ENCODE measurements around the gene WWOX.

Gene WWOX

GRCh38 chr16:78892951-78893733 lies 793.7 kb downstream of the WWOX start:
- Histone ChIP-seq H3K27me3 (ENCODE audit: insufficient read depth, low read length) (no peaks in the 10 kb centered on the region), H2BK5ac (ENCODE audit: low read depth, low read length, poor library complexity) (no peak overlapping the region), H3K27ac (ENCODE audit: low read depth, low read length) (no peak overlapping the region), H3K36me3 (ENCODE audit: control insufficient read depth in 1 of 2, insufficient read depth in 2 of 2, low read length in 2 of 2) (no peaks in the 10 kb centered on the region), H3K18ac (ENCODE audit: low read length) (no peak overlapping the region), H2BK12ac (ENCODE audit: low read length) (no peak overlapping the region), H3K79me2 (ENCODE audit: control insufficient read depth, insufficient read depth, low read length, poor library complexity) (no peaks in the 10 kb centered on the region), H2AK5ac (ENCODE audit: low read length) (no peak overlapping the region), H4K8ac (ENCODE audit: low read depth, low read length) (no peak overlapping the region), H3K4me2 (ENCODE audit: low read length) (no peak overlapping the region), H3K9ac (ENCODE audit: low read length) (no peak overlapping the region), H3K9me3 (ENCODE audit: insufficient read depth, low read depth, low read length) (no peaks in the 10 kb centered on the region), H3K4me3 (ENCODE audit: low read depth, low read length) (no peak overlapping the region), H3K79me1 (ENCODE audit: low read length) (no peaks in the 10 kb centered on the region), H4K91ac (ENCODE audit: low read depth, low read length) (no peak overlapping the region), H3K4me1 (ENCODE audit: control insufficient read depth in 1 of 2, insufficient read depth in 2 of 2, low read length in 2 of 2) (no peaks in the 10 kb centered on the region), H3K4ac (ENCODE audit: low read depth, low read length) (no peak overlapping the region), H3K23ac (ENCODE audit: low read length) (no peak overlapping the region), H2AFZ (ENCODE audit: insufficient read depth, low read length, poor library complexity) (no peak overlapping the region), H2BK120ac (ENCODE audit: insufficient read depth, low read length, poor library complexity) (no peak overlapping the region), H4K12ac (ENCODE audit: low read depth, low read length) (no peak overlapping the region), H3K14ac (ENCODE audit: low read length) (no peak overlapping the region)
- WGBS (ENCODE audit: extremely low coverage, insufficient coverage, insufficient read length) = no CpG with 5 or more reads among the region's 5 CpGs
- no peak for DNase-seq

- H2BK120ac ChIP-seq (ENCODE audit: insufficient read depth, low read length, poor library complexity) = no peak overlapping the region
- H3K23ac ChIP-seq (ENCODE audit: low read length) = no peak overlapping the region
- H3K14ac ChIP-seq (ENCODE audit: low read length) = no peak overlapping the region
- H2BK5ac ChIP-seq (ENCODE audit: low read depth, low read length, poor library complexity) = no peak overlapping the region
- H3K9me3 ChIP-seq (ENCODE audit: insufficient read depth, low read depth, low read length) = no peaks in the 10 kb centered on the region
- no CpG with 5 or more reads among the region's 10 CpGs for WGBS (ENCODE audit: extremely low coverage, insufficient coverage, insufficient read length)
- DNase-seq = no peak
- H3K36me3 ChIP-seq (ENCODE audit: control insufficient read depth in 1 of 2, insufficient read depth in 2 of 2, low read length in 2 of 2) = no peaks in the 10 kb centered on the region
- no peak overlapping the region for H3K27ac ChIP-seq (ENCODE audit: low read depth, low read length)
- H3K4me2 ChIP-seq (ENCODE audit: low read length) = no peak overlapping the region
- no peak overlapping the region for H3K4ac ChIP-seq (ENCODE audit: low read depth, low read length)
- H3K27me3 ChIP-seq (ENCODE audit: insufficient read depth, low read length) = no peaks in the 10 kb centered on the region
- no peak overlapping the region for H4K12ac ChIP-seq (ENCODE audit: low read depth, low read length)
- no peak overlapping the region for H3K9ac ChIP-seq (ENCODE audit: low read length)
- no peak overlapping the region for H2AFZ ChIP-seq (ENCODE audit: insufficient read depth, low read length, poor library complexity)
- no peak overlapping the region for H3K18ac ChIP-seq (ENCODE audit: low read length)
- no peak overlapping the region for H2BK12ac ChIP-seq (ENCODE audit: low read length)
- H3K79me2 ChIP-seq (ENCODE audit: control insufficient read depth, insufficient read depth, low read length, poor library complexity) = no peaks in the 10 kb centered on the region
- H4K8ac ChIP-seq (ENCODE audit: low read depth, low read length) = no peak overlapping the region
- H3K4me3 ChIP-seq (ENCODE audit: low read depth, low read length) = no peak overlapping the region
- no peak overlapping the region for H2AK5ac ChIP-seq (ENCODE audit: low read length)
- H3K4me1 ChIP-seq (ENCODE audit: control insufficient read depth in 1 of 2, insufficient read depth in 2 of 2, low read length in 2 of 2) = no peaks in the 10 kb centered on the region
- no peak overlapping the region for H4K91ac ChIP-seq (ENCODE audit: low read depth, low read length)
- no peaks in the 10 kb centered on the region for H3K79me1 ChIP-seq (ENCODE audit: low read length)
These were observed 795.4 kb downstream of the WWOX start for GRCh38 chr16:78894886-78895285.

- no peaks in the 10 kb centered on the region for H3K36me3 ChIP-seq (ENCODE audit: control insufficient read depth in 1 of 2, insufficient read depth in 2 of 2, low read length in 2 of 2)
- no peak overlapping the region for H4K12ac ChIP-seq (ENCODE audit: low read depth, low read length)
- no peak overlapping the region for H3K4ac ChIP-seq (ENCODE audit: low read depth, low read length)
- no peak overlapping the region for H2AK5ac ChIP-seq (ENCODE audit: low read length)
- H3K27ac ChIP-seq (ENCODE audit: low read depth, low read length) = no peak overlapping the region
- no peak overlapping the region for H3K9ac ChIP-seq (ENCODE audit: low read length)
- no peaks in the 10 kb centered on the region for H3K9me3 ChIP-seq (ENCODE audit: insufficient read depth, low read depth, low read length)
- H4K91ac ChIP-seq (ENCODE audit: low read depth, low read length) = no peak overlapping the region
- no peak for DNase-seq
- no peak overlapping the region for H3K4me2 ChIP-seq (ENCODE audit: low read length)
- H4K8ac ChIP-seq (ENCODE audit: low read depth, low read length) = no peak overlapping the region
- no peak overlapping the region for H3K18ac ChIP-seq (ENCODE audit: low read length)
- H3K4me1 ChIP-seq (ENCODE audit: control insufficient read depth in 1 of 2, insufficient read depth in 2 of 2, low read length in 2 of 2) = no peaks in the 10 kb centered on the region
- H2BK5ac ChIP-seq (ENCODE audit: low read depth, low read length, poor library complexity) = no peak overlapping the region
- H3K27me3 ChIP-seq (ENCODE audit: insufficient read depth, low read length) = no peaks in the 10 kb centered on the region
- H3K79me1 ChIP-seq (ENCODE audit: low read length) = no peaks in the 10 kb centered on the region
- no peaks in the 10 kb centered on the region for H3K79me2 ChIP-seq (ENCODE audit: control insufficient read depth, insufficient read depth, low read length, poor library complexity)
- H3K14ac ChIP-seq (ENCODE audit: low read length) = no peak overlapping the region
- H2AFZ ChIP-seq (ENCODE audit: insufficient read depth, low read length, poor library complexity) = no peak overlapping the region
- WGBS (ENCODE audit: extremely low coverage, insufficient coverage, insufficient read length) = no CpG with 5 or more reads among the region's 5 CpGs
- no peak overlapping the region for H2BK12ac ChIP-seq (ENCODE audit: low read length)
- no peak overlapping the region for H3K23ac ChIP-seq (ENCODE audit: low read length)
- H3K4me3 ChIP-seq (ENCODE audit: low read depth, low read length) = no peak overlapping the region
- no peak overlapping the region for H2BK120ac ChIP-seq (ENCODE audit: insufficient read depth, low read length, poor library complexity)
These were observed 796.2 kb downstream of the WWOX start for GRCh38 chr16:78895681-78896080.

- Histone ChIP-seq H3K79me2 (ENCODE audit: control insufficient read depth, insufficient read depth, low read length, poor library complexity) (no peaks in the 10 kb centered on the region), H4K8ac (ENCODE audit: low read depth, low read length) (no peak overlapping the region)
- DNase-seq = no peak
These were observed 796.8 kb downstream of the WWOX start for GRCh38 chr16:78896280-78896679.

More at GRCh38 chr16:78896280-78896679, 796.8 kb downstream of the WWOX start:
- no CpG with 5 or more reads among the region's 9 CpGs for WGBS (ENCODE audit: extremely low coverage, insufficient coverage, insufficient read length)
- H4K91ac ChIP-seq (ENCODE audit: low read depth, low read length) = no peak overlapping the region
- no peaks in the 10 kb centered on the region for H3K36me3 ChIP-seq (ENCODE audit: control insufficient read depth in 1 of 2, insufficient read depth in 2 of 2, low read length in 2 of 2)
- no peaks in the 10 kb centered on the region for H3K9me3 ChIP-seq (ENCODE audit: insufficient read depth, low read depth, low read length)
- no peak overlapping the region for H3K4me2 ChIP-seq (ENCODE audit: low read length)
- H2BK120ac ChIP-seq (ENCODE audit: insufficient read depth, low read length, poor library complexity) = no peak overlapping the region
- H3K27me3 ChIP-seq (ENCODE audit: insufficient read depth, low read length) = no peaks in the 10 kb centered on the region
- H2AK5ac ChIP-seq (ENCODE audit: low read length) = no peak overlapping the region
- H3K79me1 ChIP-seq (ENCODE audit: low read length) = no peaks in the 10 kb centered on the region
- no peaks in the 10 kb centered on the region for H3K4me1 ChIP-seq (ENCODE audit: control insufficient read depth in 1 of 2, insufficient read depth in 2 of 2, low read length in 2 of 2)
- H3K23ac ChIP-seq (ENCODE audit: low read length) = no peak overlapping the region
- no peak overlapping the region for H3K4me3 ChIP-seq (ENCODE audit: low read depth, low read length)
- no peak overlapping the region for H2BK5ac ChIP-seq (ENCODE audit: low read depth, low read length, poor library complexity)
- no peak overlapping the region for H4K12ac ChIP-seq (ENCODE audit: low read depth, low read length)
- H3K14ac ChIP-seq (ENCODE audit: low read length) = no peak overlapping the region
- no peak overlapping the region for H3K4ac ChIP-seq (ENCODE audit: low read depth, low read length)
- no peak overlapping the region for H3K27ac ChIP-seq (ENCODE audit: low read depth, low read length)
- H2AFZ ChIP-seq (ENCODE audit: insufficient read depth, low read length, poor library complexity) = no peak overlapping the region
- no peak overlapping the region for H2BK12ac ChIP-seq (ENCODE audit: low read length)
- no peak overlapping the region for H3K9ac ChIP-seq (ENCODE audit: low read length)
- no peak overlapping the region for H3K18ac ChIP-seq (ENCODE audit: low read length)
